ENCODE data around the gene C14orf132.

Gene C14orf132

GRCh38 chr14:96084796-96085195, 45.6 kb downstream of the C14orf132 start:
- no peak for FAIRE-seq

DNA sequence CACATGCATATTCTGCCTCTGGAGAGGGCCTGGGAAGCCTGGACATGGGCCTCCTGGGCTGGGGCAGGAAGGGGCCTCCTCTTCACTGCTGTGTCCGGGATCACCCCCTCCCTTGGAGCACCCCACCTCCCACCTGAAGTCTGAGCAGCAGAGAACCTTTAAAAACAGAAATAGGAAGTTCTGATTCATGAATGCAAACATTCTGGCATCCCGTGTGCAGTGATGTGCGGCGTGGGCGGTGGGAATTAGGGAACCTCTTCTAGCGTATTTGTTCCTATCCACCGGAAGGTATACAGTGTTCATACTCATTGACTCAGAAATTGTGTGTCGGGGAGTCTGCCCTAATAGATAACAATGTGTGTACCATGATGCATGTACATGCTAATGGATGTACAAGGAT, 46.2 kb downstream of the C14orf132 start:
- FAIRE-seq = no peak

DNA sequence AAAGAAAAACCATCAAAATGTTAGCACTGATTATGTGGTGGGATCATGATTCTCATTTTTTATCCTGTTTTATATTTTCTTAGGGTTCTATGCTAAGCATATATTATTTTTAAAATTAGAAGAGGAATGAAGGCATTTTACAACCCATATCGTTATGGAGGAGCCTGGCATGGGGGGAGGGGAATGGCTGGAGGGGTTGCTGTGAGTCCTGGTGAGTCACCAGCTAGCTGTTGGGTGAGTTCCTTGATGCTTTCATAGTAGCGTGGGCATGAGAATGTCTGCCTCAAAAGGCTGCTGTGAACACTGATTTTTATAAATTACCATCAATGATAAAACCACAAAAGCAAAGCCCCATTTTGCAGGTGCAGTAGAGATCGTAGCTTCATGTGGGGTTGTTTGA, 46.9 kb downstream of the C14orf132 start:
- FAIRE-seq = no peak

DNA sequence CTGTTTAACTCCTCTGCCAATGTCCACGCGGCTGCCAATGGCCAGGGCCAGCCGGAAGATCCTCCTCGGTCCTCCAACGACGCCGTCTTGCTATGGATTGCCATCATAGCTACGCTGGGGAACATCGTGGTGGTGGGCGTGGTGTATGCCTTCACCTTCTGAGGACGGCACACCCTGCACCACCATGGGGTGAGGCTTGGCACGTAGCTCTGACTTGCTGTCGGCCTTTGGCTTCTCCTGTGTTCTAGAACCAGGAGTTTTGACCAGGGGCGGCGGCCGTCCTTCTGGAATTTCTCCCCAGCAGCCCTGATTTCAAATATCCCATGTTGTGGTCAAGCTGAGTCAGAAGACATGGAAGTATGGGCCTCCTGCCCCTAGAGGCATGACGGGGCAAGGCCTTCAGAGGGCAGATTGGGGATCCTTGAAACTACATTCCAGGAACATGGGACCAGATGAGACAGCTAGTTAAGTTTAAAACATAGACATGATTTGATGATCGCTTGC, 47.5 kb downstream of the C14orf132 start:
- no peak for FAIRE-seq

DNA sequence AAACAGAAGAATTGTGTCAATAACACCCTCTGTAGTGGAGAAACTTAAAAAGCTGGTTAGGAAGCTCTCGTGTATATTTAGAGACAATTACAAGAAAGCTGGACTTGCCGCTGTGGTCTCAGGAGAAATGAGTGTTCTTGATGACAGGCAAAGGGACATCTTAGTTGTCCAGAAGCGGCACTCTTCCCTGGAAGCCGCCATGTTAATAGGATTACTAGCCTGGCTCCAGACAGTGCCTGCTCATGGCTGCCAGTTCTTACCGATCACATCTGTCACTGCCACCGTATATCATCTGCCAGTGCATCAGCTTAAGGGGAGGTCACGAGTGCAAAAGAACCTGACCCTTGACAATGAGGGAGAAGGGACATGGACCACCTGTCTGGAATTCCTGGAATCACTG, 48.9 kb downstream of the C14orf132 start:
- no peak for FAIRE-seq

- no peak for FAIRE-seq
Observed at GRCh38 chr14:96088481-96088880, 49.3 kb downstream of the C14orf132 start.

DNA sequence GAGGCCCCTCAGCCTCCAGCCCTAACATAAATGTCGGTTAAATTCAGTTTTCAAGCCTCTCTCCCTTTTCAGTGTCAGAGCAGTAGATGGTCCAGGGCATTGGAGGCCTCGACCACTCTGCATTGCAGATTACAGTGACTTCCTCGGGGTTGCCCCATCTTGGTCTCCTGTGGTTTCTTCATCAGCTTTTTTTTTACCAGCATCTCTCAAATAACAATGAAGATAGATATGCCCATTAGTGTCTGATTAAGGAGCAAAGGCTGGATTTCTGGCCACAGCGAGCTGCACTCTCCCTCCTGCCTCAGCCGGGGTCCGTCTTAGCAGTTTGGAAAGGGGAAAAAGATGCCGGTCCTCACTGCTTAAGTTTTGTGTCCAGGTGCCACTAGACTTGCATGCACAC, 49.7 kb downstream of the C14orf132 start:
- FAIRE-seq = no peak

- FAIRE-seq = no peak
Observed at GRCh38 chr14:96089401-96089800, 50.2 kb downstream of the C14orf132 start.

GRCh38 chr14:96090441-96091148, 51.4 kb downstream of the C14orf132 start:
- no peak for FAIRE-seq

- no peak for FAIRE-seq
Observed at GRCh38 chr14:96091149-96091693, 52.1 kb downstream of the C14orf132 start.

DNA sequence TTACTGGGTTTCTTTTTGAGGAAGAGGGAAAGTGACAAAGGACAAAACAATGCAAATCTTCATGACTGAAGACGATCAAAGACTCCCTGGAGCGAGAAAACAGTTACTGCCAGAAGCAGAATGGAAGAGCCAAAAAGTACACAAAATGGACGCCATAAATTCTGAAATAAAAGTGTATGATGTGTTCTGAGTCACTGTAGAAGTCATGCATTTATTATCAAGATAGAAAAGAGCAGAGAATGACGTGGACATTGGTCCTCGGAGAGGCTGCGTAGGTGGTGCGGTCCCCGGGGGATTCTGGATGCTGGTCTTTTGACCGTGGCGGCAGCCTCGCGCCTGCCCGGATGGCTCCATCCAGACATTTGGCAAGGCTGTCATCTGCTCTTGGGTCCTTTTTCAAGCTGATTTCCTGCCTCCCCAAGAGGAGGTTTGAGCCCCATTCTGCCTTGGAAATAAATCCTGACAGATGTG, 52.8 kb downstream of the C14orf132 start:
- FAIRE-seq = no peak

- FAIRE-seq = no peak
Observed at GRCh38 chr14:96092936-96093335, 53.8 kb downstream of the C14orf132 start.

- FAIRE-seq = no peak
Observed at GRCh38 chr14:96094211-96094610, 55.0 kb downstream of the C14orf132 start.

DNA sequence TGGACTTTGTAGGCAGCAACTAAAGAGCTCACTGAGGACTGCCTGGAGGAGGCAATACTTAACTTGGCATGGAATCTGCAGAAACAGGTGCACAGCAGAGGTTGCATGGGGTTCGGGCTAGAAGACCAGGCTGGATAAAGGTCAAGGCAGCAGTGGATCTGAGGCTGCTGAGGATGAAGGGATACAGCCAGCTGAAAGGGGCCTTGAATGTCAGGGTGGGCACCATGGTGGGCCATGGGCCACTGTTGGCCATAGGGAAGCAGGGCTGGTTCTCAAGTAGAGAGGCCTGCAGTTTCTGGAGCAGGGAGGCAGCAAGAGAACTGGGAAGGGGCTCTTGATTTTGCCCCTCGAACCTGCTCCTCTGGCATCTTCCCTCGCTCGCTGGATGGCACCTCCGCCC, 55.5 kb downstream of the C14orf132 start:
- no peak for FAIRE-seq

- no peak for FAIRE-seq
Observed at GRCh38 chr14:96095058-96095457, 55.9 kb downstream of the C14orf132 start.

DNA sequence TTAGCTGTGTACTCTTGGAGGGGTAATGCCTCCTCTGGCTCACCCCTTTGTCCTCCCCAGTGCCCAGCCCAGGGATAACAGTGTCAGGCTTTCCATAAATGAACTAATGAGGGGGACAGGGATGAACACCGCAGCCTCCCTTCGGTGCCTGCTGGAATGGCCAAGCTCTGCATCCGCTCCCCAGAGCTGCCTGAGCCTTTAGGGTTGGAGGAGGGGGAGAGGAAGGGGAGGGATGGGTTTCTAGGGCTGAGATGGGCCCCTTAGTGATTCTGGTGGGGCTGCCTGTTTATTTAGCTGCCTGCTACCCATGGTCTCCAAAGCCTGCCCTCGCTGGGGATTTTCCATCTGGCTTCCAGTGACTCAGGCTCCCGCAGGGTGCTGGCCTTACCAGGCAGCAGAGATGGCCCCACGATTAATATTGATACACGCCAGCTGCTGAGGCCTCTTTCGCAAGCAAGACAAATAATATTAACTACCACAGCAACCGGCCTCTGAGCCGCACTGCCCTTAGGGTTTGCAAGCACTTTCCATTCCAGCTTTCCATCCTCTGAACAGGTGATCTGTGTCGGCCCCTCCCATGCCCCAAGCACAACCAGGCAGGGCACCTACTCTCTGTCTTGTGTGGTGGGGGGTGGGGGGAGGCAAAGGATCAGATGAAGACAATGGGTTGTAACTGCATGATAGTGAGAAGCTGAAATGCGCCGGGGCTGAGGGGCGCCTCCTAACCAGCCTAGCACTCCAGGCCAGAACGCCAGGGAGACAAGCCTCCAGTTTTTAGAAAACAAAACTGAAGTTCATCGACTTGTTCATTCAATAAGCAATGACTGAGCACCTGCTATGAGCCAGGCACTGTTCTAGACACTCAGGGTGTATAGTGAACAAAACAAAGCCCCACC, 56.7 kb downstream of the C14orf132 start:
- no peak for FAIRE-seq

DNA sequence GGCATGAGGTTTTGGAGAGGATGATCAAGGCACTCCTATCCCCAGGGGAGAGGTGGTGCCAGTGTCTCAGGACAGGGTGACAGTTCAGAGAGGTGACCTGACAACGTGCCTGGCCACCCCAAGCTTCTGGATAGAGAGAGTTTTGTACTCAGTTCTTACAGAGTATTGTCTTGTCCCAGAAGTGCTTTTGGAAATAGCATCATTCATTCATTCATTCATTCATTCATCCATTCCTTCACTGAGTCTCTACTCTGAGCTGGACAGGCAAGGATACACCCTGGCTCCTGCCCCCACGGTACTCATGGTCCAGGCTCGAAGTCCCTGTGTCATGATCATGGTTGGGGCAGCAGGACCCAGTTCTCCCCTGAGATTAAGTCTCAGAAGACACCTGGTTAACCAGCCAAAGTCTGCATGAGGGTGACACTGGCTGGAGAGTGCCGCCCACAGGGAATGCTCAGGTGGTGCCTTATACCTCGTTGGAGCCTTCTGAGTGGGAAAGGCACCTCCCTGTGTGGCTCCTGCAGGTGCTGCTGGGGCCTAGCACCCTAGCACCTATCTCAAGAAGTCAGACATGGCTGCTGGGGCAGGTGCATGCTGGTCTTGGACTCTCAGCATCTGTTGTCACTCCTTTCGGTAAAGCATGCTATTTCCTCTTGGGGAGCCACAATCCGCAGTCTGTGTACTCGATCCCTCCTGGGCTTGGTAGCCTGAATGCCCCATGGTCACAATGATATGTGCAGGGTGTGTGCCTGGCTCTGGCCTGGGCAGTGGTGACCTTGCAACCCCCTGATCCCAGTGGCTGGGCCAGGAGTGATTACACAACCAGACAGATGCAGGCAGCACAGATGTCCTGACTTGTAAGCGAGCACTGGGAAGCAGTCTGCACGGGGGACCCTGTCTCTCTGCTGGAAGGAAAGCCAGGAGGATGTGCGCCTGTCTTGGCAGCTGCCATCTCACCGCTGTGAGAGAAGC, 57.8 kb downstream of the C14orf132 start:
- FAIRE-seq = no peak

DNA sequence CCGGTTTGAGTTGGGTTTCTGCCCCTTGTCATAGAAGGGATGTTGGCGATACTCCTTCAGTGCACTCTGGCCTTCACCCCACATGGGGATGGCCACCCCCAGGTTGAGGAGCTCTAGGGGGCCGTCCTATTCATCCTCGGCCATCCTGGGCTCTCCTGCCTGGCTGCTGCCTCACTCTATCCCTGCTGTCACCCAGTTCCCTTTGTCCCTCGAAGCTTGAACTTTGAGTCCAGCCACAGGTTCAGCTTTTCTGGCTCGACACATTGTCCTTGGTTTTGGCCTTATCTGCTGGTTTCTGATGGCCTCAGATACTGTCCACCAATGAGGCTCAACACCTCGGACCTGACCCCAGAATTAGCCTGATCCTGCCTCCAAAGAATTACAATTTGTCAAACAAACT, 58.6 kb downstream of the C14orf132 start:
- no peak for FAIRE-seq

DNA sequence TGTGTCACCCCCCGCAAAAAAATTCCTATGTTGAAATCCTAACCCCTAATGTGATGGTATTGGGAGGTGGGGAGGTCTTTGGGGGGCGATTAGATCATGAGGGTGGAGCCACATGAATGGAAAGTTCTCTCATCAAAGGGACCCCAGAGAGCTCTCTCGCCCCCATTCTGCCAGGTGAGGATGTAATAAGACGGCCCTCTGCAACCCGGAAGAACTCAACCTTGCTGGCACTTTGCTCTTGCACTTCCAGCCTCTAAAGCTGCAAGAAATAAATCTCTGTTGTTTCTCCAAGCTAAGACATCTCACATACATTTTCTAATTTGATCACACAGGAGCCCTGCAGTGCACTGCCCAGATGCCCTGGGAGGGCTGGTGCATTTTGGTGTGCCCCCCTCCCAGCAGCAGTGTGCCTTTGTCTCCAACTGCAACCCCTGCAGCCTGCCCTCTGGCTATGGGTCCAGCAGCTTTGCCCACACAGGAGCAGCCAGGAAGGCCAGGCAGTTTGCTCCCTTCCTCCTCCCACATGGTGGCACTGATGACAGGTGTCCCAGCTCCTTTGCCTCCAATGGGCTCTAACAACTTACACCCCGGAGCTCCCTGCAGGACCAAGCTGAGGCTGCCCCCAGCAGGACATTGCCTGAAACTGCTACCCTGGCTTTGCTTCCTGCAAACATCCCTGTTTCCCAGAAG, 59.3 kb downstream of the C14orf132 start:
- no peak for FAIRE-seq

GRCh38 chr14:96098999-96099335, 59.8 kb downstream of the C14orf132 start:
- FAIRE-seq = no peak

DNA sequence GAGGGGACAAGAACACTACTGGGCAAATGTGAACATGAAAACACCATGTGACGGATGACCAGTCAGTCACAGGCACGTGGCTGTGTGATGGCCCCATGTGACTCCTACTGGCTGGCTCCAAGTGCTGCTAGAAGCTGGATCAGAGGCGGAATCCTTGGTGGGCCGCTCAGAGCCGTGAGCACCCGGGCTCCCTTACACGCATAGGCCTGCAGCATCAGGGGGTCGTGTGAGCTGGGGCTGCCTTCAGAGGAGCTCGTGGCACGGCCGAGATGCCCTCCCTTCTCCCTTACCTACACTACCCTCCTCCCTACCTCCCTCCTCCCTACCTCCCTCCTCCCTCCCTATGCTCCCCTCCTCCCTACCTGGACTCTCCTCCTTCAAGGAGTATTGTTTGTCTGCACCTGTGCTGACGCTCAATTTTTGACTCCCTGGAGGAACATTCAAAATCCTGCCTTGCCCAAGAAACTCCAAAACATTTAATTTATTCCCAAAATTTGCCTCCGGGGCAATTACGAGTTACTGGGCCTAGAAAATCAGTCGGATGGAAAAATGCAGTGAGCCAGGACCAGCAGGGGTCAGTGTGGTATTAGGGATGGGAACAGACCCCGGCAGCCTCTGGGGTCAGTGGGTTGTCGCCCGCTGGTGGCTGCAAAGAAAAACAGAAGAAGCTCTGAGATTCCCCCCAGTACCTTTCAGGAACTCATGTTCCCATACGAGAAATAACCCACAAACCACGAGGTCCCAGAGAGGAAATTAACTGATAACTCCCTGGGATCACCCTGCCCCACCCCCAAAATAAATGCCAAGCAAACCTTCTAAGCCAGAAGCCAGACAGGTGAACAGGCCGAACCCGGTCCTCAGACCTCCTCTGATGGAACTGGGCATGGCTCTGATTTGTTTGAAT, 61.3 kb downstream of the C14orf132 start:
- no peak for FAIRE-seq

All from G401.6 (cell line).